Thyroid gland (tissue), 4 donors: ENCODE measurements around the gene CST9. TPM values are rescaled to one million over a fixed set of nuclear protein-coding genes. Genes with fewer than 3 reads are reported as not detected.

Source experiments
- DNase-seq, 2 donors: peaks; one replicate each; pipeline ENCODE4 v3.0.0-alpha.2; 2019
- H3K27ac ChIP-seq, 3 donors: fragments of 200-600 bp; sonication (generic); 1 replicate in 2 of 3; 2 replicates in 1 of 3; pipeline ENCODE4 v1.5.1; 2016 to 2019; ENCODE audit warnings: mild to moderate bottlenecking in 1 of 3, moderate library complexity in 1 of 3
- H3K27me3 ChIP-seq: fragments of 200-600 bp; sonication (generic); one replicate; pipeline ENCODE4 v1.5.1; 2019
- H3K36me3 ChIP-seq, 2 donors: fragments of 200-600 bp; sonication (generic); one replicate each; pipeline ENCODE4 v1.5.1; 2016 to 2019
- H3K4me1 ChIP-seq, 2 donors: fragments of 200-600 bp; sonication (generic); one replicate each; pipeline ENCODE4 v1.5.1; 2017 to 2019
- H3K4me3 ChIP-seq, 3 donors: fragments of 200-600 bp; sonication (generic); replicated peaks in 1 of 3; 1 replicate in 2 of 3; 2 replicates in 1 of 3; pipeline ENCODE4 v1.5.1; 2016; ENCODE audit warnings: mild to moderate bottlenecking in 1 of 3
- H3K9me3 ChIP-seq: fragments of 200-600 bp; sonication (generic); one replicate; pipeline ENCODE4 v1.5.1; 2017
- POLR2A ChIP-seq, 2 donors: fragments of 450-650 bp; IDR thresholded peaks; one replicate each; pipeline ENCODE4 v1.6.1; 2017; ENCODE audit warnings: antibody characterized with exemption in 2 of 2, mild to moderate bottlenecking in 2 of 2, moderate library complexity in 1 of 2
- WGBS, 2 donors: methylation state at CpG; one replicate each; pipeline ENCODE4 v1.1.5; 2017; 5-methylcytosine and 5-hydroxymethylcytosine counted together
- intact Hi-C: fragments of 100-400 bp; cut with DNase I; formaldehyde crosslinking; loops from one replicate; pipeline ENCODE4 v1.15.1; 2023
- total RNA-seq, 4 donors: library from RNA; depleted of rRNA; stranded (reverse); fragments of >200 nt; gene quantifications; one replicate each; pipeline ENCODE4 v1.2.3, GENCODE V29; 2016
- TF ChIP-seq, protein P1 (sequence below), 6 experiments: fragments of 200-600 bp in 3 of 6; fragments of 450-650 bp in 3 of 6; sonication (generic) in 3 of 6; IDR thresholded peaks; one replicate each; pipeline ENCODE4 v1.5.1; 2016 to 2019; ENCODE audit warnings: antibody characterized with exemption in 6 of 6, mild to moderate bottlenecking in 2 of 6, inconsistent platforms in 1 of 6, moderate library complexity in 1 of 6

Gene CST9, protein sequence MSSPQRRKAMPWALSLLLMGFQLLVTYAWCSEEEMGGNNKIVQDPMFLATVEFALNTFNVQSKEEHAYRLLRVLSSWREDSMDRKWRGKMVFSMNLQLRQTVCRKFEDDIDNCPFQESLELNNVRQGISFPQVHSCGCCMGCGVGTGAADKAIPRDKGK
- total RNA-seq, result not detected

DNA sequence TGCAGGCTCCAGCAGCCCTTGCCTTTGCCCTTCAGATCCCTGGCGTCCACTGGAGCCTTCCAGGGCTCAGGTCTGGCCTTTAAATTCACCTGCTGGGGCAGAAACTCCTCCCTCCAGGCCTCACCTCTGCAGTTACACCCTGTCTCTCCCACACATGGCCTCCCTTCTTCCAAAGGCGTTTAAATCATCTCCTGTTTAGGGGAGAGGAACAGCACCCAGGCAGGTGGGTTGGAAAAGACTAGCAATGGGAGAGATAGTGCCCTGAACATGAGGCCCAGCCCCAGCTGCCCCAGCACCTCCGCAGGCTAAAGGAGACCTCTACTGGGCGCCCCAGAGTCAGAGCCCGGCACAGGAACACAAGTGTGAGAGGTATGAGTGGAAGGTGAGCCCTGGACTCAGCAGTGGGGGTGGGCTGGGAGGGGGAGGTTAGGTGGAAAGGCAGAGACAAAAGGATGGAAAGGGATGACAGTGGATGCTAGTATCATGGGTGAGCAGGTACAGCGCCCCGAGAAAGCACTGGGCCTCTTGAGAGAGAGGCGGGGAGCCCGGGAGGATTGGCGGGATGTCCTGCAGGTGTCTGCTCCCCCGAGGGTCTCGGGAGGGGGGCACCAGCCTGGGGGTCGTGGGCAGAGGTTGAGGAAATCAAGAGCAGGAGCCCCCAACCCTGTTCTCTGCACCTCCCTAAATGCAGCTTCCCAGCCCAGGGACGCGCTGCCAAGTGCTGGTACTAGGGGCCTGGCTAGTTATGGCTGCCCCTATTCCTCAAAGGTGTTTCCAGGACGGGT, at the start of gene CST9:
CST9 (minus strand) TSS at position 51 of the 785 bp plus-strand sequence. CDS start 53 bp downstream, outside the sequence.
- Histone ChIP-seq H3K4me3 (no peak within 1 kb of the TSS), H3K27me3 (no peaks in the 10 kb centered on the region), H3K4me1 (no peaks in the 10 kb centered on the region), H3K27ac (no peak within 1 kb of the TSS), H3K9me3 (no peaks in the 10 kb centered on the region), H3K36me3 (no peaks in the 10 kb centered on the region)
- WGBS, 2 donors, result 64 to 68% methylated on average over 13 to 16 of the region's 16 CpGs
- intact Hi-C loops, result loop anchor here (10.0 kb wide), 1 partner anchor 161 kb away; no protein-coding TSS in a partner anchor
- TF ChIP-seq, protein P1, sequence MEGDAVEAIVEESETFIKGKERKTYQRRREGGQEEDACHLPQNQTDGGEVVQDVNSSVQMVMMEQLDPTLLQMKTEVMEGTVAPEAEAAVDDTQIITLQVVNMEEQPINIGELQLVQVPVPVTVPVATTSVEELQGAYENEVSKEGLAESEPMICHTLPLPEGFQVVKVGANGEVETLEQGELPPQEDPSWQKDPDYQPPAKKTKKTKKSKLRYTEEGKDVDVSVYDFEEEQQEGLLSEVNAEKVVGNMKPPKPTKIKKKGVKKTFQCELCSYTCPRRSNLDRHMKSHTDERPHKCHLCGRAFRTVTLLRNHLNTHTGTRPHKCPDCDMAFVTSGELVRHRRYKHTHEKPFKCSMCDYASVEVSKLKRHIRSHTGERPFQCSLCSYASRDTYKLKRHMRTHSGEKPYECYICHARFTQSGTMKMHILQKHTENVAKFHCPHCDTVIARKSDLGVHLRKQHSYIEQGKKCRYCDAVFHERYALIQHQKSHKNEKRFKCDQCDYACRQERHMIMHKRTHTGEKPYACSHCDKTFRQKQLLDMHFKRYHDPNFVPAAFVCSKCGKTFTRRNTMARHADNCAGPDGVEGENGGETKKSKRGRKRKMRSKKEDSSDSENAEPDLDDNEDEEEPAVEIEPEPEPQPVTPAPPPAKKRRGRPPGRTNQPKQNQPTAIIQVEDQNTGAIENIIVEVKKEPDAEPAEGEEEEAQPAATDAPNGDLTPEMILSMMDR (IDR thresholded peaks at IDR 0.05), result no peak
- no peak for TF ChIP-seq POLR2A (IDR thresholded peaks at IDR 0.05)
- no peak for DNase-seq

DNA sequence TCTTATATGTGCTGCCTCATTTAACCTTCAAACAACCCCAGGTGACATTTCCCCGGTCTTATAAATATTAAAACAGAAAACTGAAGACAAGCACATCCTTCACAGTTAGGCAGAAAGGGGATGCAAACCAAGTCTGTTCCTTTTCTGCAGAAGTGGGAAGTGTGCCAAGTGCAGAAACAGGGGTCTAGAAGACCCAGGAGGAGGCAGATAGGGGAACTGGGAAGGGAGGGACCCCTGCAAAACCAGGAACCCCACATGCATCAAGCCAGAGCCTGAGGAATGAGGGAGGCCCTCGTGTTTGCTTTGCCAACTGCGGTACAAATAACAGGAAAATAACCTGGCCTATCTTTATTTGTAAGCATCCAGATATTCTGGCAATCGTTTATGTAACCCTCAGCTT, 49.0 kb upstream of the CST9 start:
- intact Hi-C loops, result no loop called here
- no peak for DNase-seq
- no peaks in the 10 kb centered on the region for H3K36me3 ChIP-seq
- no peak for TF ChIP-seq POLR2A (IDR thresholded peaks at IDR 0.05)
- TF ChIP-seq, protein P1 (IDR thresholded peaks at IDR 0.05), result no peak
- peaks cover 0 to 9% of the 10 kb centered on the region in 2 donors for H3K4me1 ChIP-seq
- peak overlapping the region in 1 of 3 donors; percentile 13 for H3K27ac ChIP-seq
- WGBS, 2 donors, result 62% methylated on average over 4 of the region's 4 CpGs
- H3K27me3 ChIP-seq, result no peaks in the 10 kb centered on the region
- H3K9me3 ChIP-seq, result no peaks in the 10 kb centered on the region
- no peak overlapping the region for H3K4me3 ChIP-seq

DNA sequence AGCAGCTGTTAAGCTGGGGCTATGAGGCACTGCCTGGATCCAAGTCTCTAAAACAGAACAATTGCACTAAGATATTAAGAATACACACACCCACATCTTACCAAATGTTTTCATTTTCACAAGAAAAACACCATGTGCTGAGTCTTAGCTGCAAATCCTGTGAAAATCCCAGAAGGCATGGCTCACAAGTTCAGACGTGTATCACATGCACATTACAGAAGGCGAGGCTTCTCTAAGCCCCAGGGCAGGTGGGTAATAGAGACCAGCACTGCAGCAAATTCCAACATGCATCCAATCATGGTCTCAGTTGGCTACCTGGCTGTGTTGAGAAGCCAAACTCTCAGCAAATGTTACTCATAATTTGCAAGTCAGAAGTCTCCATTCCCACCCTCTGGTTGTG, 48.3 kb upstream of the CST9 start:
- TF ChIP-seq, protein P1 (IDR thresholded peaks at IDR 0.05), result no peak
- TF ChIP-seq POLR2A (IDR thresholded peaks at IDR 0.05), result no peak
- Histone ChIP-seq H3K27me3 (no peaks in the 10 kb centered on the region), H3K36me3 (no peaks in the 10 kb centered on the region), H3K27ac (no peak overlapping the region), H3K4me1 (peaks cover 0 to 9% of the 10 kb centered on the region in 2 donors), H3K9me3 (no peaks in the 10 kb centered on the region), H3K4me3 (no peak overlapping the region)
- WGBS, 2 donors, result 72 to 88% methylated on average over 1 to 2 of the region's 2 CpGs
- DNase-seq, result no peak
- intact Hi-C loops, result no loop called here

DNA sequence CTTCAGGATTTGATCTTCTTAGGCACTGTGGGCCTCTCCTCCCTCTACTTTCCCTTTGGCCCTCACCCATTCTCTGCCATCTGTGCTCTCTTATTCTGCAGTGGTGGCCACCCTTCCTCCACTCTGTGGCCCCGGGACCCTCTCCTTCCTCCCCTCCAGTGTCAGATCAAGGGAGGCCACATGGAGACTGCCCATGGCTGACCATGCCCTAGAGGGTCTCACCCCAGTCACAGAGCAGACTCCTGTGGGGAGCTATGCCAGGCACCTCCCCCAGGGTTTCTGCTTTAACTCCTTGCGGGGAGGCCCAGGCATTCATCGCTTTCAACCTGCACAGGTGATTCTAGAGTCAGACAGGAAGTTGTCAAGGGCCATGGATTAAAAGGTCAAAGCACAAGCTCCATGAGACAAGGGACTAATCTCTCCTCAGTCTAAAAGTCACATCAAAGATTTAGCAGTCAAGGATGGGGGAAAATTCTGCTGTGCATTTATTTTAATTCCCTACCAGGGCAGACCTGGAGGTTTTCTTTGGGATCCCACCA, 47.8 kb upstream of the CST9 start:
- WGBS, 2 donors, result 80 to 82% methylated on average over 3 of the region's 3 CpGs
- Histone ChIP-seq H3K4me3 (no peak overlapping the region), H3K36me3 (no peaks in the 10 kb centered on the region)

More for the DNA sequence above, 47.8 kb upstream of the CST9 start:
- Histone ChIP-seq H3K27ac (no peak overlapping the region), H3K9me3 (no peaks in the 10 kb centered on the region), H3K27me3 (no peaks in the 10 kb centered on the region), H3K4me1 (peaks cover 0 to 9% of the 10 kb centered on the region in 2 donors)
- intact Hi-C loops, result no loop called here
- no peak for DNase-seq
- no peak for TF ChIP-seq POLR2A (IDR thresholded peaks at IDR 0.05)
- TF ChIP-seq, protein P1 (IDR thresholded peaks at IDR 0.05), result no peak
